H9 (cell line): ENCODE measurements around the gene ZNF18. TPM values are rescaled to one million over a fixed set of nuclear protein-coding genes. Genes with fewer than 3 reads are reported as not detected.

Source experiments
- DNase-seq: peaks from one replicate; pipeline ENCODE4 v3.0.0-alpha.2; 2017
- H2AFZ ChIP-seq: one replicate; pipeline ENCODE4 v1.6.1; 2013; ENCODE audit warnings: mild to moderate bottlenecking, low read length, control low read depth, moderate library complexity
- H2AK5ac ChIP-seq: 2 replicates; pipeline ENCODE4 v1.6.1; 2013; ENCODE audit warnings: low read length, control low read depth, mixed read lengths; ENCODE audit not compliant: insufficient read length
- H2BK120ac ChIP-seq: one replicate; pipeline ENCODE4 v1.6.1; 2013; ENCODE audit warnings: low read depth, mild to moderate bottlenecking, low read length, control low read depth, inconsistent platforms; ENCODE audit not compliant: poor library complexity, severe bottlenecking
- H2BK12ac ChIP-seq: 2 replicates; pipeline ENCODE4 v1.6.1; 2013; ENCODE audit warnings: low read length, control low read depth, mixed read lengths, low read depth; ENCODE audit not compliant: insufficient read length
- H2BK15ac ChIP-seq: 2 replicates; pipeline ENCODE4 v1.6.1; 2013; ENCODE audit warnings: low read depth, low read length, control low read depth
- H2BK20ac ChIP-seq: one replicate; pipeline ENCODE4 v1.6.1; 2013; ENCODE audit warnings: low read depth, mild to moderate bottlenecking, low read length, control low read depth, inconsistent platforms; ENCODE audit not compliant: poor library complexity, severe bottlenecking
- H2BK5ac ChIP-seq: 2 replicates; pipeline ENCODE4 v1.6.1; 2013; ENCODE audit warnings: low read length, control low read depth, mixed read lengths; ENCODE audit not compliant: insufficient read length
- H3K14ac ChIP-seq: 2 replicates; pipeline ENCODE4 v1.6.1; 2013; ENCODE audit warnings: low read length, control low read depth; ENCODE audit not compliant: insufficient read depth
- H3K18ac ChIP-seq: 2 replicates; pipeline ENCODE4 v1.6.1; 2013; ENCODE audit warnings: low read depth, mild to moderate bottlenecking, mixed read lengths, low read length, control low read depth; ENCODE audit not compliant: insufficient read length
- H3K23ac ChIP-seq: 2 replicates; pipeline ENCODE4 v1.6.1; 2013; ENCODE audit warnings: low read length, control low read depth, mixed read lengths, low read depth; ENCODE audit not compliant: insufficient read length
- H3K23me2 ChIP-seq: 2 replicates; pipeline ENCODE4 v1.6.1; 2013; ENCODE audit warnings: low read depth, mild to moderate bottlenecking, mixed read lengths, low read length, control low read depth; ENCODE audit not compliant: insufficient read length, poor library complexity, severe bottlenecking
- H3K27ac ChIP-seq: 2 replicates; pipeline ENCODE4 v1.5.1; 2013; ENCODE audit warnings: low read length, control low read depth, mixed read lengths, low read depth; ENCODE audit not compliant: insufficient read length
- H3K27me3 ChIP-seq: 2 replicates; pipeline ENCODE4 v1.6.1; 2013; ENCODE audit warnings: low read length, control low read depth, inconsistent platforms; ENCODE audit not compliant: insufficient read depth
- H3K4ac ChIP-seq: 2 replicates; pipeline ENCODE4 v1.6.1; 2013; ENCODE audit warnings: low read depth, mild to moderate bottlenecking, control low read depth, inconsistent platforms, low read length, moderate library complexity
- H3K4me1 ChIP-seq: 2 replicates; pipeline ENCODE4 v1.6.1; 2013; ENCODE audit warnings: low read length, control low read depth, inconsistent platforms; ENCODE audit not compliant: insufficient read depth
- H3K4me2 ChIP-seq: 2 replicates; pipeline ENCODE4 v1.6.1; 2013; ENCODE audit warnings: low read length, control low read depth, mixed read lengths; ENCODE audit not compliant: insufficient read length, insufficient read depth
- H3K56ac ChIP-seq: 2 replicates; pipeline ENCODE4 v1.6.1; 2013; ENCODE audit warnings: low read depth, mild to moderate bottlenecking, mixed read lengths, low read length, control low read depth; ENCODE audit not compliant: insufficient read length
- H3K79me1 ChIP-seq: 2 replicates; pipeline ENCODE4 v1.6.1; 2013; ENCODE audit warnings: low read depth, mild to moderate bottlenecking, moderate library complexity, low read length, control low read depth, inconsistent platforms; ENCODE audit not compliant: insufficient read depth, poor library complexity, severe bottlenecking
- H3K79me2 ChIP-seq: 2 replicates; pipeline ENCODE4 v1.6.1; 2013; ENCODE audit warnings: low read length, control low read depth, inconsistent platforms; ENCODE audit not compliant: insufficient read depth
- H3K9ac ChIP-seq: 2 replicates; pipeline ENCODE4 v1.6.1; 2013; ENCODE audit warnings: low read length, control low read depth, mixed read lengths; ENCODE audit not compliant: insufficient read length; ENCODE audit errors: extremely low read depth
- H3K9me3 ChIP-seq: one replicate; pipeline ENCODE4 v1.6.1; 2013; ENCODE audit warnings: low read depth, low read length, inconsistent platforms; ENCODE audit not compliant: control insufficient read depth
- H3T11ph ChIP-seq: one replicate; pipeline ENCODE4 v1.6.1; 2013; ENCODE audit warnings: mild to moderate bottlenecking, low read length, control low read depth, inconsistent platforms
- H4K20me1 ChIP-seq: one replicate; pipeline ENCODE4 v1.6.1; 2013; ENCODE audit not compliant: control insufficient read depth, insufficient read length, insufficient read depth
- H4K5ac ChIP-seq: 2 replicates; pipeline ENCODE4 v1.6.1; 2013; ENCODE audit warnings: low read depth, mild to moderate bottlenecking, mixed read lengths, low read length, control low read depth; ENCODE audit not compliant: insufficient read length
- H4K8ac ChIP-seq: replicated peaks from 2 replicates; pipeline ENCODE4 v1.6.1; 2013; ENCODE audit warnings: low read length, control low read depth, mixed read lengths, low read depth; ENCODE audit not compliant: insufficient read length
- H4K91ac ChIP-seq: 2 replicates; pipeline ENCODE4 v1.6.1; 2013; ENCODE audit warnings: low read depth, mild to moderate bottlenecking, moderate library complexity, mixed read lengths, low read length, control low read depth; ENCODE audit not compliant: insufficient read length
- H3K27ac Mint-ChIP-seq, 3 experiments: 2 replicates in 2 of 3; 3 replicates in 1 of 3; pipeline ENCODE4 v1.8.0; 2020 to 2021; ENCODE audit warnings: mixed read lengths in 3 of 3, mild to moderate bottlenecking in 1 of 3, moderate library complexity in 1 of 3
- H3K27me3 Mint-ChIP-seq: 2 replicates; pipeline ENCODE4 v1.8.0; 2021; ENCODE audit warnings: low read depth, mild to moderate bottlenecking, moderate library complexity, mixed read lengths
- H3K36me3 Mint-ChIP-seq, 3 experiments: 2 replicates in 2 of 3; 3 replicates in 1 of 3; pipeline ENCODE4 v1.8.0; 2020 to 2021; ENCODE audit warnings: low read depth in 3 of 3, mixed read lengths in 3 of 3; ENCODE audit not compliant: insufficient read depth in 1 of 3
- H3K4me1 Mint-ChIP-seq, 2 experiments: 2 replicates each; pipeline ENCODE4 v1.8.0; 2020; ENCODE audit warnings: mixed read lengths in 2 of 2
- H3K4me3 Mint-ChIP-seq, 2 experiments: 2 replicates in 1 of 2; 3 replicates in 1 of 2; pipeline ENCODE4 v1.8.0; 2020 to 2021; ENCODE audit warnings: mild to moderate bottlenecking in 2 of 2, mixed read lengths in 2 of 2, moderate library complexity in 1 of 2
- H3K9me3 Mint-ChIP-seq, 2 experiments: 2 replicates in 1 of 2; 3 replicates in 1 of 2; pipeline ENCODE4 v1.8.0; 2020; ENCODE audit warnings: mild to moderate bottlenecking in 2 of 2, mixed read lengths in 2 of 2, moderate library complexity in 1 of 2
- CTCF ChIP-seq: fragments of 200-600 bp; sonication (generic); conservative IDR thresholded peaks from 3 replicates; pipeline ENCODE4 v1.8.0; 2021; ENCODE audit warnings: antibody characterized with exemption, mild to moderate bottlenecking
- WGBS: extraction: QIAGEN DNeasy Blood & Tissue Kit; methylation state at CpG from one replicate; pipeline ENCODE4 v1.1.7; 2013; ENCODE audit warnings: missing lambda C conversion rate, low lambda C conversion rate, mixed read lengths; ENCODE audit not compliant: insufficient read length; ENCODE audit errors: extremely low coverage; 5-methylcytosine and 5-hydroxymethylcytosine counted together
- total RNA-seq: library from RNA; stranded (reverse); gene quantifications from 2 replicates; pipeline ENCODE4 v1.2.1, GENCODE V29; 2021

ZNF18 gene
- total RNA-seq, 1 experiment from 2014 or later, result 6.8 TPM

GRCh38 chr17:12035673-12036072 lies 38.4 kb upstream of the ZNF18 start:
- Histone ChIP-seq H2BK15ac (no peak overlapping the region), H3K79me1 (peaks cover 4% of the 10 kb centered on the region), H3K18ac (no peak overlapping the region), H4K20me1 (peaks cover 2% of the 10 kb centered on the region), H4K5ac (no peak overlapping the region), H3K4me2 (no peak overlapping the region), H3K56ac (no peak overlapping the region), H4K91ac (no peak overlapping the region), H2AK5ac (no peak overlapping the region), H3K4ac (no peak overlapping the region), H3K27me3 (no peaks in the 10 kb centered on the region), H3K9me3 (no peaks in the 10 kb centered on the region), H3K4me1 (no peaks in the 10 kb centered on the region), H3K79me2 (peaks cover 6% of the 10 kb centered on the region; the same call in 1 of the 2 replicates), H3K9ac (no peak overlapping the region), H2BK12ac (no peak overlapping the region), H4K8ac (no peak overlapping the region), H3T11ph (no peak overlapping the region), H3K14ac (no peak overlapping the region), H2BK5ac (no peak overlapping the region), H3K23me2 (no peaks in the 10 kb centered on the region), H3K27ac (no peak overlapping the region), H2AFZ (no peak overlapping the region), H3K23ac (no peak overlapping the region), H2BK120ac (no peak overlapping the region), H2BK20ac (no peak overlapping the region)
- no peak for TF ChIP-seq CTCF
- H3K4me1 Mint-ChIP-seq, result peaks cover 12 to 16% of the 10 kb centered on the region in 2 experiments
- H3K36me3 Mint-ChIP-seq, result no peaks in the 10 kb centered on the region; a peak in 2 of 7 replicates
- H3K4me3 Mint-ChIP-seq, result no peak overlapping the region
- no peaks in the 10 kb centered on the region for H3K27me3 Mint-ChIP-seq
- no peak for DNase-seq
- WGBS, result no CpG with 5 or more reads among the region's 1 CpG
- H3K9me3 Mint-ChIP-seq, result no peaks in the 10 kb centered on the region
- no peak overlapping the region for H3K27ac Mint-ChIP-seq
